HepG2 (cell line): Measurements from ENCODE around the gene EDN2. TPM values are rescaled to one million over a fixed set of nuclear protein-coding genes. Genes with fewer than 3 reads are reported as not detected.

ENCODE experiments used
- ATAC-seq: fragments of 200-7000 bp; cut with Tn5 transposase; 3 replicates; pipeline ENCODE4 v1.9.1; 2020; ENCODE audit warnings: mild to moderate bottlenecking, moderate library complexity
- BruUV-seq: library from RNA; stranded (reverse); fragments of 400-500 nt; replicated peaks from 2 replicates; lab custom pipeline; 2021; lab: Mats Ljungman, UMichigan
- CTCF ChIA-PET: fragments of 300-600 bp; formaldehyde crosslinking; extraction: SDS; loops from one replicate; lab custom pipeline; 2021; ENCODE audit warnings: low total read pairs, inconsistent platforms, low intra/inter-chr PET ratio; lab: Yijun Ruan, JAX
- POLR2A ChIA-PET: fragments of 350-600 bp; sonication (Branson Sonifier 250); formaldehyde crosslinking; loops from one replicate; lab custom pipeline; 2020; ENCODE audit warnings: antibody characterized with exemption, inconsistent platforms; lab: Yijun Ruan, JAX
- DNase-seq: peaks from one replicate; pipeline ENCODE4 v3.0.0-alpha.2; 2015; ENCODE audit warnings: low spot score
- FAIRE-seq: peaks from 3 replicates; lab custom pipeline; 2011; peaks lifted over from hg19 to GRCh38; lab: Jason Lieb, UNC
- H2AFZ ChIP-seq: one replicate; pipeline ENCODE4 v1.6.1; 2011; ENCODE audit warnings: low read length, inconsistent platforms
- H3K27ac ChIP-seq: fragments of 300-600 bp; 3 replicates; pipeline ENCODE4 v1.8.0; 2011; ENCODE audit warnings: mixed run types, mild to moderate bottlenecking, mixed read lengths, low read length, inconsistent platforms; ENCODE audit not compliant: insufficient read depth; ENCODE audit errors: extremely low read length
- H3K27me3 ChIP-seq, 2 experiments: fragments of 200-600 bp in 1 of 2; 2 replicates in 1 of 2; 3 replicates in 1 of 2; pipeline versions ENCODE4 v1.6.0 to v1.8.0; 2011; ENCODE audit warnings: low read length in 2 of 2, mild to moderate bottlenecking in 2 of 2, moderate library complexity in 2 of 2, inconsistent platforms in 1 of 2; ENCODE audit not compliant: insufficient read depth in 2 of 2, control insufficient read depth in 1 of 2
- H3K36me3 ChIP-seq, 2 experiments: fragments of 200-600 bp in 1 of 2; replicated peaks in 1 of 2; 2 replicates in 1 of 2; 3 replicates in 1 of 2; pipeline versions ENCODE4 v1.5.1 to v1.8.0; 2011; ENCODE audit warnings: low read length in 2 of 2, inconsistent platforms in 1 of 2; ENCODE audit not compliant: insufficient read depth in 2 of 2, control insufficient read depth in 1 of 2
- H3K4me1 ChIP-seq: 2 replicates; pipeline ENCODE4 v1.5.1; 2012; ENCODE audit warnings: low read length, inconsistent platforms; ENCODE audit not compliant: insufficient read depth
- H3K4me2 ChIP-seq: 2 replicates; pipeline ENCODE4 v1.6.0; 2011; ENCODE audit warnings: low read depth, low read length, inconsistent platforms
- H3K4me3 ChIP-seq, 3 experiments: fragments of 200-600 bp in 1 of 3; sonication (generic), shearing (Covaris generic) in 1 of 3; replicated peaks in 1 of 3; 2 replicates each; pipeline ENCODE4 v1.5.1; 2011 to 2016; ENCODE audit warnings: low read length in 3 of 3, inconsistent platforms in 2 of 3, low read depth in 2 of 3, mild to moderate bottlenecking in 2 of 3, control low read depth in 1 of 3, mixed read lengths in 1 of 3; ENCODE audit not compliant: insufficient read depth in 1 of 3
- H3K79me2 ChIP-seq: one replicate; pipeline ENCODE4 v1.6.1; 2011; ENCODE audit warnings: low read length, inconsistent platforms; ENCODE audit not compliant: insufficient read depth
- H3K9ac ChIP-seq: 2 replicates; pipeline ENCODE4 v1.6.0; 2011; ENCODE audit warnings: mild to moderate bottlenecking, low read depth, low read length, inconsistent platforms; ENCODE audit not compliant: insufficient read depth
- H3K9me3 ChIP-seq: 2 replicates; pipeline ENCODE4 v1.5.1; 2012; ENCODE audit warnings: mild to moderate bottlenecking, low read length
- H4K20me1 ChIP-seq: 2 replicates; pipeline ENCODE4 v1.6.0; 2011; ENCODE audit warnings: inconsistent platforms, mild to moderate bottlenecking, low read length, moderate library complexity; ENCODE audit not compliant: insufficient read depth
- ASH2L ChIP-seq: fragments of 300-600, 200-600 bp; sonication (generic); IDR thresholded peaks from 2 replicates; pipeline ENCODE4 v1.7.0; 2017; ENCODE audit warnings: low read depth, mild to moderate bottlenecking, moderate library complexity, mixed read lengths, low read length; ENCODE audit not compliant: insufficient read length
- ATAD3A ChIP-seq: sonication (generic); formaldehyde crosslinking; IDR thresholded peaks from 2 replicates; pipeline ENCODE4 v1.4.0; 2020; ENCODE audit warnings: missing genetic modification reagents
- DZIP1 ChIP-seq: sonication (generic); formaldehyde crosslinking; IDR thresholded peaks from 2 replicates; pipeline ENCODE4 v1.5.0; 2020; ENCODE audit warnings: mild to moderate bottlenecking, missing genetic modification reagents
- HMGA1 ChIP-seq: sonication (generic); formaldehyde crosslinking; conservative IDR thresholded peaks from 2 replicates; pipeline ENCODE4 v1.4.0; 2020; ENCODE audit warnings: missing genetic modification reagents
- JUNB ChIP-seq: sonication (generic); formaldehyde crosslinking; IDR thresholded peaks from 2 replicates; pipeline ENCODE4 v1.8.0; 2022; ENCODE audit warnings: missing genetic modification reagents, mild to moderate bottlenecking, borderline replicate concordance
- JUND ChIP-seq: sonication (generic); formaldehyde crosslinking; IDR thresholded peaks from 2 replicates; pipeline ENCODE4 v1.8.0; 2022; ENCODE audit warnings: mild to moderate bottlenecking, missing genetic modification reagents
- MYC ChIP-seq: sonication (generic); formaldehyde crosslinking; IDR thresholded peaks from 2 replicates; pipeline ENCODE4 v1.9.0; 2021; ENCODE audit warnings: missing genetic modification reagents, borderline replicate concordance
- MZF1 ChIP-seq: sonication (generic); formaldehyde crosslinking; IDR thresholded peaks from 2 replicates; pipeline ENCODE4 v1.8.1; 2023; ENCODE audit warnings: mild to moderate bottlenecking, missing genetic modification reagents, borderline replicate concordance
- PHF21A ChIP-seq: sonication (generic); formaldehyde crosslinking; IDR thresholded peaks from 2 replicates; pipeline ENCODE4 v1.5.0; 2020; ENCODE audit warnings: mild to moderate bottlenecking, missing genetic modification reagents
- RFX5 ChIP-seq: IDR thresholded peaks from 2 replicates; pipeline ENCODE4 v1.6.1; 2011; ENCODE audit warnings: low read depth, low read length, improper control_type of control experiment
- SETDB1 ChIP-seq: sonication (generic); formaldehyde crosslinking; IDR thresholded peaks from 2 replicates; pipeline ENCODE4 v1.5.1; 2020; ENCODE audit warnings: missing genetic modification reagents, mild to moderate bottlenecking, borderline replicate concordance
- SMAD3 ChIP-seq: sonication (generic); formaldehyde crosslinking; IDR thresholded peaks from 2 replicates; pipeline ENCODE4 v1.4.0; 2020; ENCODE audit warnings: missing genetic modification reagents
- SP4 ChIP-seq: sonication (generic); formaldehyde crosslinking; IDR thresholded peaks from 2 replicates; pipeline ENCODE4 v1.8.1; 2023; ENCODE audit warnings: mild to moderate bottlenecking, missing genetic modification reagents
- ZBTB3 ChIP-seq: sonication (generic); formaldehyde crosslinking; IDR thresholded peaks from 2 replicates; pipeline ENCODE4 v1.4.0; 2020; ENCODE audit warnings: low read depth, mild to moderate bottlenecking, moderate library complexity, missing genetic modification reagents, borderline replicate concordance
- ZFP91 ChIP-seq: sonication (generic); formaldehyde crosslinking; IDR thresholded peaks from 2 replicates; pipeline ENCODE4 v1.9.0; 2022; ENCODE audit warnings: missing genetic modification reagents, mild to moderate bottlenecking, borderline replicate concordance
- ZMYM3 ChIP-seq: sonication (generic); formaldehyde crosslinking; IDR thresholded peaks from 2 replicates; pipeline ENCODE4 v1.5.1; 2020; ENCODE audit warnings: mild to moderate bottlenecking, missing genetic modification reagents
- ZNF530 ChIP-seq: sonication (generic); formaldehyde crosslinking; IDR thresholded peaks from 2 replicates; pipeline ENCODE4 v1.5.0; 2020; ENCODE audit warnings: low read depth, mild to moderate bottlenecking, missing genetic modification reagents
- ZNF770 ChIP-seq: sonication (generic); formaldehyde crosslinking; IDR thresholded peaks from 2 replicates; pipeline ENCODE4 v1.5.0; 2020; ENCODE audit warnings: mild to moderate bottlenecking, missing genetic modification reagents
- ZNF816 ChIP-seq: sonication (generic); formaldehyde crosslinking; IDR thresholded peaks from 2 replicates; pipeline ENCODE4 v1.8.0; 2022; ENCODE audit warnings: missing genetic modification reagents, mild to moderate bottlenecking, borderline replicate concordance
- WGBS: methylation state at CpG from one replicate; pipeline ENCODE4 v1.1.6; 2017; ENCODE audit warnings: low lambda C conversion rate; 5-methylcytosine and 5-hydroxymethylcytosine counted together
- in situ Hi-C: cut with HindIII; loops from 2 replicates; pipeline ENCODE4 v1.10.0; 2017; ENCODE audit warnings: low pct_unique_long_range_greater_than_20kb; ENCODE audit not compliant: extremely low pct_ligation_motif_present
- intact Hi-C: fragments of 100-400 bp; cut with micrococcal nuclease; formaldehyde crosslinking; loops from one replicate; pipeline ENCODE4 v1.10.0; 2022; ENCODE audit not compliant: unreplicated experiment
- polyA plus RNA-seq, 8 experiments: library from polyadenylated mRNA; depleted of rRNA in 3 of 8; stranded (reverse) in 7 of 8; unstranded in 1 of 8; fragments of >200 nt; fragmentation: Illumina TruSeq in 4 of 8; extraction: Trizol in 4 of 8; gene quantifications; 2 replicates each; pipeline versions ENCODE4 v1.2.1 to v1.2.3, GENCODE V29; 2011 to 2016; ENCODE audit warnings: low read depth in 4 of 8, missing spikeins in 1 of 8, mixed read lengths in 1 of 8; ENCODE audit not compliant: insufficient read depth in 1 of 8
- total RNA-seq, 5 experiments: library from RNA; depleted of rRNA; stranded (reverse); fragments of >200 nt; fragmentation: Illumina TruSeq; extraction: Trizol; gene quantifications; 2 replicates each; pipeline ENCODE4 v1.2.3, GENCODE V29; 2016; ENCODE audit warnings: low read depth in 1 of 5

The EDN2 gene
- total and polyA plus RNA-seq, 2 of the 13 experiments (the other 11 are each of a cell fraction or from before 2014, with no cell fraction given): not detected

GRCh38 chr1:41519667-41520066 is 35.2 kb upstream of the EDN2 start:
- Histone ChIP-seq H3K79me2 (no peaks in the 10 kb centered on the region), H3K36me3 (no peaks in the 10 kb centered on the region), H2AFZ (no peak overlapping the region), H3K9ac (no peak overlapping the region), H3K4me1 (0 out of 2 replicates have a peak, but pooled peaks cover 5% of the 10 kb centered on the region), H4K20me1 (no peaks in the 10 kb centered on the region), H3K9me3 (no peaks in the 10 kb centered on the region), H3K27ac (no peak overlapping the region), H3K27me3 (peaks cover 7 to 30% of the 10 kb centered on the region in 2 experiments; a peak in 3 of 5 replicates), H3K4me2 (no peak overlapping the region), H3K4me3 (no peak overlapping the region)
- WGBS: 2% methylated on average over 5 of the region's 5 CpGs
- ATAC-seq (no peak), DNase-seq (no peak), FAIRE-seq (no peak)
- no TSS peak for BruUV-seq
- intact Hi-C loops (no loop called here), in situ Hi-C loops (no loop called here)
- TF ChIP-seq JUNB (no peak), ZNF770 (no peak), PHF21A (no peak), ATAD3A (CRISPR knock-in tag) (no peak), ZBTB3 (CRISPR knock-in tag) (no peak), RFX5 (no peak), SP4 (CRISPR knock-in tag) (no peak), MYC (CRISPR knock-in tag) (no peak), ZNF816 (CRISPR knock-in tag) (no peak), HMGA1 (CRISPR knock-in tag) (no peak), JUND (CRISPR knock-in tag) (no peak), ZNF530 (CRISPR knock-in tag) (no peak), ZFP91 (CRISPR knock-in tag) (no peak), ZMYM3 (no peak), MZF1 (CRISPR knock-in tag) (no peak), DZIP1 (CRISPR knock-in tag) (no peak), SMAD3 (no peak), ASH2L (no peak), SETDB1 (CRISPR knock-in tag) (no peak)
- ChIA-PET CTCF (no interaction called here), POLR2A (no interaction called here)
